Fibroblast of upper back skin (primary cell): ENCODE measurements around the gene FADS1.

ENCODE experiments used
- DNase-seq: peaks from one replicate; pipeline ENCODE4 v3.0.0-alpha.2; 2013

FADS1 gene

DNA sequence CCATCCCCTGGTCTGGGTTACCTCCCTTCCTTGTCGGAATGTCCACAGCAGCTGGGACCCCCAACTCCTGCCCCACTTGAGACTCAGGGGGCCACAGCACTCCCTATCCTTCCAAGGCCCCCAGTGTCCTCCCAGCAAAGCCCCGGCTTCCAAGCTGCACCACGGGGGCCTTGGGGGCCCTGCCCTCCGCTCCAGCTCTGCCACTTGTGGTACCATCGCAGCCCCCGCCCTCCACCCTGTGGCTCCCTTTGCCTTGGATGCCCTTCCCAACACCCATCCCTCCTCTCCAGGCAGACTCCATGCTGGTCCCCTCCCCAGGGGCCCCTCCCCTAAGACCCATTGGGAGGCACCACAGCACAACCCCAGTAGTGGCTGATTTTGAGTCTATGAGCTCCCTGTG is 41.7 kb downstream of the FADS1 start:
- DNase-seq = no peak

GRCh38 chr11:61774411-61774810 is 42.4 kb downstream of the FADS1 start:
- DNase-seq = no peak

DNA sequence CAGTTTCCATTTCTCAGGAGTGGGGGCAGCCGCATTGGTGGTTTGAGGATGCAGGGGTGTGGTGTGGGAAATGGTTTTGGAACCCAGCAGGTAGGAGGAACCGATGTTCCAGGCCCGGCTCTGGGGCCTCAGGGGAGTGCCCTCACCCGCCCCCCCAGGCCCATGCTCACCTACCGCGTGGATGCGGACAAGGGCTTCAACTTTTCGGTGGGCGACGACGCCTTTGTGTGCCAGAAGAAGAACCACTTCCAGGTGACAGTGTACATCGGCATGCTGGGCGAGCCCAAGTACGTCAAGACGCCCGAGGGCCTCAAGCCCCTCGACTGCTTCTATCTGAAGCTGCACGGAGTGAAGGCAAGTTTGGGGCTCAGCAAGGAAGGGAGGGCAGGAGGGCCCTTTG is 43.0 kb downstream of the FADS1 start:
- no peak for DNase-seq

DNA sequence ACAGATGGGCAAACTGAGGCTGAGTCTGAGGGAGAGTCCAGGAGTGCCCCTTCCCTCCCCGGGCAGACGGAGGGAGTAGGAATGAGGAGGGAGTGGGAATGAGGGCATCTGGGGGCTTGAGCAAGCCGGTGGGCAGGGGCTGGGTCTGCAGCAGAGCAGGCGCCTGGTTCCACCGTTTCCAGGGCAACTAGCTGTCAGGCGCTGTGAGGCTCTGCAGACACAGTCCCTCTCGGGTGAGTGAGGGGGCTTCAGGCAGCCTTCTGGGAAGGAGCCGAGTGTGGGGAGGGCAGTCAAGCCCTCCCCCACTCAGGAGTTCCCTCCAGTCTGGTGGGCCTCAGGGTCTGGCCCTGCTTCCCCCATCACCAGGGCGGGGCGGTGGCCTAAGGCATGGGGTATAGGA is 43.4 kb downstream of the FADS1 start:
- DNase-seq = no peak

DNA sequence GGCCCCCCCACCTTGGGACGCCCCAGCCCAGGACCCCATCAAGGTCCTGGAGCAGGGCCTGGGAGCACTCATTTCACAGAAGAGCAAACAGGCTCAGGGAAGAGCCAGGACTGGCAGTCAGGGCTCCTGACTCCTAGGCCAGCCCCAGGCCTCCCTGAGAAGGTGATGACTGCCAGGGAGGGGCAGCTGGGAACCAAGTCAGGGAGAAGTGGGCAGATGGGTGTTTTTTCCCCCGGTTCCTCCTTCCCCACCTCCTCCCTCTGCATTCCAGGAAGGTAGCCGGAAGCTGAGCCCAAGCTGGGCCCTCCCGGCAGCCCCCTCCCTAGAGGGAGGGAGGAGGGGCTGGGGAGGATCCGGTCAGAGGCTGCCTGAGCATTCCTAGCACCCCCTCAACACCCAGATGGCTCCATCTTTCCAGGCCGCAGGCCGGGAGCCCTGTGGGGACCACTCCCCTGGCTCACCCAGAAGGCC is 44.8 kb downstream of the FADS1 start:
- no peak for DNase-seq

GRCh38 chr11:61771195-61771894 is 45.5 kb downstream of the FADS1 start:
- DNase-seq = no peak

DNA sequence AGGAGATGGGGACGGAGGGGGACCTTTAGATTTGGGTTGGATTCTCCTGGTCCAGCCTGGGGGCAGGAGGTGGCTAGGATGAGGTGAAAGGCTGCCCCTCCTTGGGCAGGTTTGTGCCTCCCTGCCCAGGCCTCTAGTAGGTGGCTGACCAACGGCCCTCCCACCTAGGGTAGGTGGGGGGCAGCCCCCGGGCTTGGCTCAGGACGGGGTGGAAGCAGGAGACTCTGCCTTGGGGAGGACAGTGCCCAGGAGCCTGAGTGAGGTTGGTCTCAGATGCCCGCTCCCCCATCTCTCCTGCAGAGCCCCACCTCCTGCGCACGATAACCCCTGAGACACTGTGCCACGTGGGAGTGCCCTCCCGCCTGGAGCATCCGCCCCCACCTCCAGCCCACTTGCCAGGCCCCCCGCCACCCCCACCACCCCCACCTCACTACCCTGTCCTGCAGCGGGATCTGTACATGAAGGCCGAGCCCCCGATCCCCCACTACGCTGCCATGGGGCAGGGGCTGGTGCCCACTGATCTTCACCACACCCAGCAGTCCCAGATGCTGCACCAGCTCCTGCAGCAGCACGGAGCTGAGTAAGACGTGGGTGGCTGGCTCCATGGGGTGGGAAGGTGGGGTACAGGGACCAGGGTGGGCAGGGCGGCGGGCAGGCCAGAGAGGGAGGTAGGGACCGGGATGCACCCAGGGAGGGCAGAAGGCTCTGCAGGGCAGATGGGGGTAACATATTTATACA is 46.7 kb downstream of the FADS1 start:
- no peak for DNase-seq

DNA sequence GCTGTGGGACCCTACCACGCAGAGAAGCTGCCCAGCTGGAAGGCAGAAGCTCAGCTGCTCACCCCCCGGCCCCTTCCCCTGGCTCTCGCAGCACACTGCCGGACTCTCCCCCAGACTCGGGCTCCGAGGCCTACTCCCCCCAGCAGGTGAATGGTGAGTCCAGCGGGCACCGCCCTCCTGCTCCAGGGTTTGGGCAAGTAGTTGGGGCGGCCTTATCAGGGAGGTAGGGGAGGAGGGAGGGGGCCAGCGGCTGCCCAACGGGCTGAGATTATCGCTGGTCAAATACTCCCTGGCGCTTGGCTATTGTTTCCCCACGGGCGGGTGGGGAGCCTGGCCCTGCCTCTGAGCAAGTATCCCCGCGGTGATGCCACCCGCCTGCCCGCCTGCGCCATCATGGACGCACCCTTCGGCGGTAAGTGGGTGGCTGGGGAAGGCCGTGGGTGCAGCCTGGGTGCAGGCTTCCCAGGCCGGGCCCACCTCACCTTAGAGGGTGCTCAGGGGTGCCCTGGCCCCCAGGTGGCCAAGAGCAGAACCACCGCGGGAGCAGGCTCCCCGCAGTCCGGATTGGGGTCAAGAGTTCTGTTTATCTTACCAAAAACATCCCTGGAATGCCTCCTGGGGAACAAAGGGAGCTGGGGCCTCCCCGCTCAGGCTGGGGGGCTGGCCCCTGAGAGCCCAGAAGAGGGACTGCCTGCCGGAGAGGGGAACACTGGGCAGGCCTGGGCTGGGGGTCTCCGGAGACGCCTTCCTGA is 47.5 kb downstream of the FADS1 start:
- peak; percentile 23 for DNase-seq

DNA sequence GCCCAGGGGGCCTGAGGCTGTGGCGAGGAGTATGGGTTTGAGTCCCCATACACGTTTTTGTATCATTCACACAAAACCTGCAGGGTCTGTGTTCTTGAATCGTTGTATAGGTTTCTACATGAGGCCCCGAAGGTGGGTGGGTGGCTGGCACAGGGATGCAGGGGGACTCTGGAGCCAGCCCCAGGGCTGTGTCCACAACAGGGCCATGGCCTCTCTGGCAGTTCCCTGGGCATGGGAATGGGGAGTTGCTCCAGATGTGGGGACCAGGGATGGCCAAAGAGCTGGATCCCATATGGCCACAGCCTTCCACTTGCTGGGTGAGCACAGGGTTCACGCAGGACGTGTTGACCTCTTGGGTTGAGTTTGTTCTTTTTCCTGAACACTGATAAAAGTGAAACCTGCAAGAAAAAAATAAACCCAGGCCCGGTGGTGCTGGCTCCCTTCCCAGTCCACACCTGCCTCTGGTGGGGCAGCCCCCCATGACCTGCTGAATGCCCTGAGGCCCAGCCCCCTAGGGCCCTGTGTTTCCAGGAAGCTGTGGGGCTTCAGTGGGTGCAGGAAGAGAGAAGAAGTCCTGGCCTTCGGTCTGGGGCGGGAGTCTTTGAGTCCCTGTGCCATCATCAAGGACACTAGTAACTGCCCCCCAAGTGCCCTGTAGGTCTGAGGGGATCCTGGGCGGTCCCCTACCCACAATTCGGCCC is 48.3 kb downstream of the FADS1 start:
- DNase-seq = no peak

DNA sequence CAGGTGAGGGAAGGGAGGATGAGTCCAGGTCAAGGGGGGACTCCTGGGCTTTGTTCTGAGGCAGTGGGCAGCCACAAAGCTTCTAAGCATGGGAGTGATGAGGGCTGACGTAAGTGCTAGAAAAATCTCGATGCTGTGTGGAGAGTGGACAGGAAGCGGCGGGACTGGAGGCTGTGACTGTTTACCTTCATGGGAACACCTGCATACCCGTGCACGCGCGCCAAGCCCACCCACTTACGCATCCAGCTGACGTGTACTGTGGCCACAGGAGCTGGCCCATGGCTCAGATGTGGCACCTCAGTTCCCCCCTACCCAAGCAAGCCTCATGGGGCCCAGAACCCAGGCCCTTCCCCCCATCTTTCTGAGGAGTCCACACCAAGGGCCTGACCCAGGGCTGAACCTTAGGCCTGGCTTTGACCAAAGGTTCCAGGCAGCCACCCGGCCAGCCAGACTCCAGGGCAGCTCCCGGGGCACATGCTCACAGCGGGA is 50.4 kb downstream of the FADS1 start:
- peak; percentile 41 for DNase-seq

DNA sequence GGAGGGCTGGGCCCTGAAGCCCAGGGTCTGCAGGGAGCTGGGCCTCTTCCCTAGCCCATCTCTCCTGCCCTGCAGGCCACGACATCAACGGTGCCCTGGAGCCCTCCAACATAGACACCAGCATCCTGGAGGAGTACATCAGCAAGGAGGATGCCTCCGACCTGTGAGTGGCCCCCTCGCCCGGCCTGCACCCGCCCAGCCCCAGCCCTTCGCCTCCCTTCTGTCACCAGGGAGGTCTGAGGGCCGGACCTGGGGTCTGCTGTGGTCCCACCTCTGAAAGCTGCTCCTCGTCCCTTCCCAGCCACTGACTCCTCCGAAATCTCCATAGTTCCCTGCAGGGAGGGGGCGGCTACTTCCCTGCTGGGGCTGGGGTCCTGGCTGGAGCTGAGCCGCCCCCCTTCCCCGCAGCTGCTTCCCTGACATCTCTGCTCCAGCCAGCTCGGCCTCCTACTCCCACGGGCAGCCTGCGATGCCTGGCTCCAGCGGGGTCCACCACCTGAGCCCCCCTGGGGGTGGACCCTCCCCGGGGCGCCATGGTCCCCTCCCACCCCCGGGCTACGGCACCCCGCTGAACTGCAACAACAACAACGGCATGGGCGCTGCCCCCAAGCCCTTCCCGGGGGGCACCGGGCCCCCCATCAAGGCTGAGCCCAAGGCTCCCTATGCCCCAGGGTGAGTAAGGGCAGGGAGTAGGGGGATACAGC is 51.1 kb downstream of the FADS1 start:
- no peak for DNase-seq

- DNase-seq = no peak
Observed at GRCh38 chr11:61764606-61765260, 52.1 kb downstream of the FADS1 start.

DNA sequence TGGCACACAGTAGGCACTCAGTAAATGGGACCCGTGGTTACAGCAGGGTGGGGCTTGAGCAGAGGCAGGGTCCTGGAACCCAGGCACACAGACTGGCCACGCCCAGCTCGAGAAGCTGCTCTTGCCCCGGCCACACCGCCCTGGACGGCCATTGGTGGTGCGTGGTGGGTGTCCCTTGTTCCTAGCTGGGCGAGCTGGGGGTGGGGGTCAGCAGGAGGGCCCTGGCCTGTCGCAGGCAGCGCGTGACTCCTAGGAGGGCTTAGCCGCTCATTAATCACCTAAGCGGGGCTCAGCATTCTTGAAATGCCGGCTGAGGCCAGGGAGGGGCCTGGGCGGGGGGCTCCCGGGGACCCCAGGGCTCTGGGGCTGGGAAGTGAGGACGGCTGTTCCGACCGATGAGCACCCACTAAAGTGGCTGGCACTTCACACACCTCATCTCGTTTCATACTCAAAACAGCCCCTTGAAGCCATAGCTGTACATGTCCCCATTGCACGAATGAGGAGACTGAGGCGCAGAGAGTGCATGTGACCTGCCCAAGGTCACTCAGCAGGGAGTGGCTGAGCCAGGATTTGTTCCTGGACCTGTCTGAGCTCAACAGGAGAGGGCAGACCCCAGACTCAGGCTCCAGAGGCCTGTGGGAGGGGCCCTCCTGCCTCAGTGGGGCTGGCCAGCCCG is 52.7 kb downstream of the FADS1 start:
- DNase-seq = no peak

DNA sequence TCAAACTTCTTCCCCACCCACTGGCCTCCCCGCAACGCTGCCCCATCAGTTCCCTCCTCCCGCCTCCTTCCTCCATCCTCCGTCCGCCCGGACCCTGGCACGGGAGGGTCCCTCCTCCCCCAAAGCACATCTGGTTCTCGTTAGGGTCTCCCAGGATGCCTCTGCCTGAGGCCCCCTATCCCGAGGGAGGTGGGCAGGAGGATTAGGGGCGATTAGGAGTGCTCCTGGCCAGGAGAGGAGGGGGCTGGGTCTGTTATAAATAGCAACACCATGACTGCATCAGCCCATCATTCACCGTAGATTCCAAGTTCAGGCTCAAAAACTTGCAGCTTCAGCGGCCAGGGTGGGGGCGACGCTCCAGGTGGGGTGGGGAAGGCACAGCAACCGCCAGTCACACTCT is 54.0 kb downstream of the FADS1 start:
- peak; percentile 51 for DNase-seq

DNA sequence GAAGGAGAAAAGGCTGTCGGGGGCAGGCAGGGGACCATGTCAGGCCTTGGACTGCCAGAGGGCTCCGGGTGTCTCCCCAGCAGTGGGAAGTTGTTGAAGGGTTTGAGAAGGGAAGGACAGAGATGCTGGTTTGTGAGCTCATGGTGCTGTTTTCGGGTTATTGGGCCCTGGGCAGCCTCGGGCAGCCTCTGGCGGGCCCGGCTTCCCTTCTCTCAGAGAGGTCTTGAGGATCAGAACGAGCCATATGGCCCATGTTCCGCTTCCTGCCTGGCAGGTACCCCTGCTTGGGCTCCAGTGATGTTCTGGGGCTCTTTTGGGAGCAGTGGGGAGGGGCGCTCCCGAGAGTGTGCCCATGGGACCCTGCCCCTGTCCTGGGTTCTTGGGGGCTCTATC is 54.6 kb downstream of the FADS1 start:
- DNase-seq = no peak

GRCh38 chr11:61761440-61762222 is 55.2 kb downstream of the FADS1 start:
- DNase-seq = no peak

GRCh38 chr11:61760946-61761345 is 55.9 kb downstream of the FADS1 start:
- DNase-seq = no peak

- no peak for DNase-seq
Observed at GRCh38 chr11:61757213-61757862, 59.5 kb downstream of the FADS1 start.

GRCh38 chr11:61756452-61757212 is 60.2 kb downstream of the FADS1 start:
- DNase-seq = peak; percentile 64
